ENCODE results near the gene STXBP6.
"Not testable (repeated sequence)": the region's sequence is repeated elsewhere in the genome, so short reads cannot be mapped to it uniquely, and the experiment has no call there.

- TF ChIP-seq ZNF34 (CRISPR knock-in tag; IDR thresholded peaks at IDR 0.05; ENCODE audit: borderline replicate concordance); MYC (CRISPR knock-in tag; IDR thresholded peaks at IDR 0.05; ENCODE audit: borderline replicate concordance); CREB1 (IDR thresholded peaks at IDR 0.05); CREB1 (CRISPR knock-in tag; IDR thresholded peaks at IDR 0.05): not testable (repeated sequence)
Measured at GRCh38 chr14:24962118-24962517, 87.8 kb downstream of the STXBP6 start.

Data from HepG2 (cell line).